GM10266 (cell line): ENCODE data around the gene GRIK2.

Experiments used
- DNase-seq: peaks from one replicate; pipeline ENCODE4 v3.0.0; 2012; ENCODE audit errors: extremely low spot score
- TF ChIP-seq, protein P1 (sequence below): IDR thresholded peaks from 2 replicates; pipeline ENCODE4 v1.5.1; 2012; ENCODE audit warnings: mild to moderate bottlenecking, low read depth; ENCODE audit not compliant: control insufficient read depth, insufficient read depth; ENCODE audit errors: missing control alignments

GRIK2 gene

GRCh38 chr6:101509536-101509935, 116.0 kb downstream of the GRIK2 start:
- TF ChIP-seq, protein P1, sequence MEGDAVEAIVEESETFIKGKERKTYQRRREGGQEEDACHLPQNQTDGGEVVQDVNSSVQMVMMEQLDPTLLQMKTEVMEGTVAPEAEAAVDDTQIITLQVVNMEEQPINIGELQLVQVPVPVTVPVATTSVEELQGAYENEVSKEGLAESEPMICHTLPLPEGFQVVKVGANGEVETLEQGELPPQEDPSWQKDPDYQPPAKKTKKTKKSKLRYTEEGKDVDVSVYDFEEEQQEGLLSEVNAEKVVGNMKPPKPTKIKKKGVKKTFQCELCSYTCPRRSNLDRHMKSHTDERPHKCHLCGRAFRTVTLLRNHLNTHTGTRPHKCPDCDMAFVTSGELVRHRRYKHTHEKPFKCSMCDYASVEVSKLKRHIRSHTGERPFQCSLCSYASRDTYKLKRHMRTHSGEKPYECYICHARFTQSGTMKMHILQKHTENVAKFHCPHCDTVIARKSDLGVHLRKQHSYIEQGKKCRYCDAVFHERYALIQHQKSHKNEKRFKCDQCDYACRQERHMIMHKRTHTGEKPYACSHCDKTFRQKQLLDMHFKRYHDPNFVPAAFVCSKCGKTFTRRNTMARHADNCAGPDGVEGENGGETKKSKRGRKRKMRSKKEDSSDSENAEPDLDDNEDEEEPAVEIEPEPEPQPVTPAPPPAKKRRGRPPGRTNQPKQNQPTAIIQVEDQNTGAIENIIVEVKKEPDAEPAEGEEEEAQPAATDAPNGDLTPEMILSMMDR = no peak
- no peak for DNase-seq

GRCh38 chr6:101513181-101513580, 119.7 kb downstream of the GRIK2 start:
- no peak for DNase-seq
- TF ChIP-seq, protein P1 = no peak

- DNase-seq = no peak
- TF ChIP-seq, protein P1 = no peak
These were observed 123.1 kb downstream of the GRIK2 start for GRCh38 chr6:101516578-101516977.

GRCh38 chr6:101517632-101518031, 124.1 kb downstream of the GRIK2 start:
- TF ChIP-seq, protein P1 = no peak
- DNase-seq = no peak

- no peak for DNase-seq
- TF ChIP-seq, protein P1 = no peak
These were observed 128.7 kb downstream of the GRIK2 start for GRCh38 chr6:101522254-101522653.

DNA sequence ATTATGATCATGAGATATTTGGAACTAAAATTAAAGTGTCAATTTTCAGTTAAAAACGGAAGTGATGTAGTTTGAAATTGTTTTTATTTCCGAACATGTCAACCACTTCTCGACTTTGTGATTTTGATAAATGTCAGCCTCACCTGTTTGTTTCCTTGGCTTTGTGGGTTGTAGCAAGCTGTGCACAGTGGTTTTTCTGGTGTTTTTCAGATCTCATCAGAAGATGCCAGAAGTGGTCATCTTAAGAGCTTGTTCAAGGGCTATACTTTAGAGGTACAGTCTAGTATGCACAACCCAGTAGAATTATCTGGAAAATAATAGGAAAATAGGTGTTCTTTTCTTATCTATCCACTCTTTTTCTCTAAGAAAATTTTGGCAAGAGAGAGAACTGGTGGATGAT, 134.0 kb downstream of the GRIK2 start:
- TF ChIP-seq, protein P1 = no peak
- no peak for DNase-seq

DNA sequence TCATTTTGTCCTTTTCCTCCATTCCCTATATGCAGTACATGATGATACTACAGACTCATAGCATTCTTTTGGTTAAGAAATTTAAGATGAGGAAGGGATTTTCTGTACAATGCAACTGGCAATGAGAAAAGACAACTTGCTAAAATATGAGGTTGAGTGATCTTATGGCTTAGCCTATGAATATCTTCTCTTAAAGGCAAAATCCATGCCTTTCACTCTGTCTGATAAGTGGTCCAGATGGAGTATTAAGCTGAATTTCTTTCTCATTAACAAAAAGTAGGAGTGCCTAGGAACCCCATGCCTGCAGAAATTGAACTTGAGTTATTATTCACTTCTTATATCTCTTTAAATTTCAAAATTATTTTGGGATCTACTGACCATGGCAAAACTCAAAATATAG, 135.3 kb downstream of the GRIK2 start:
- TF ChIP-seq, protein P1 = no peak
- DNase-seq = no peak

DNA sequence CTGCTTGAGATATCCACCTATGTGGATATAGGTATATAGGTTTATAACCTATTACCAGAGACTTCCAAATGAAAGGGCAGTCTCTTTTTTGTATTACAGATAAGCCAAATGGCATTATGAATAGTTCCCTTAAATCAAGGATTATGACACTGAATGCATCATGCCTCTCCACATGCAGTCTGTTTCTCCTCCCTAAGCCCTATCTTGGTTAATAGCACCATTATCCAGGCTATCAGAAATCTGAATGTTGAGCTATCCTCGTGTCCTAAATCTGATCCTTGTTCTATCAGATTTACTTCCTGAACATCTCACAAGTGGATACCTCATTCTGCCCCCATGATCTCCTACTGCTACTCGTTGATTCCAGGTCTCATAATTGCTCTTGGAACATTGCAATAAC, 138.0 kb downstream of the GRIK2 start:
- TF ChIP-seq, protein P1 = no peak
- no peak for DNase-seq
